Testis (tissue), 3 donors: Measurements from ENCODE around the gene IKZF1. TPM values are rescaled to one million over a fixed set of nuclear protein-coding genes. Genes with fewer than 3 reads are reported as not detected.

ENCODE experiments used
- DNase-seq: peaks from one replicate; pipeline ENCODE4 v3.0.0-alpha.2; 2019
- H3K27ac ChIP-seq, 2 donors: fragments of 200-600 bp; sonication (generic); one replicate each; pipeline ENCODE4 v1.5.1; 2019
- H3K27me3 ChIP-seq: fragments of 200-600 bp; sonication (generic); one replicate; pipeline ENCODE4 v1.5.1; 2019
- H3K36me3 ChIP-seq: fragments of 200-600 bp; sonication (generic); one replicate; pipeline ENCODE4 v1.5.1; 2017; ENCODE audit warnings: low read depth; ENCODE audit errors: missing control alignments
- H3K4me1 ChIP-seq: fragments of 200-600 bp; sonication (generic); one replicate; pipeline ENCODE4 v1.5.1; 2019
- H3K4me3 ChIP-seq, 2 donors: fragments of 200-600 bp; sonication (generic); one replicate each; pipeline ENCODE4 v1.5.1; 2017 to 2019
- H3K9me3 ChIP-seq: fragments of 200-600 bp; sonication (generic); one replicate; pipeline ENCODE4 v1.5.1; 2017
- CTCF ChIP-seq, 3 experiments: fragments of 450-650 bp in 2 of 3; fragments of 200-600 bp in 1 of 3; sonication (generic) in 1 of 3; IDR thresholded peaks; one replicate each; pipeline ENCODE4 v1.5.1; 2016 to 2019; ENCODE audit warnings: antibody characterized with exemption in 3 of 3, mild to moderate bottlenecking in 2 of 3, moderate library complexity in 1 of 3
- POLR2A ChIP-seq: fragments of 450-650 bp; IDR thresholded peaks from one replicate; pipeline ENCODE4 v1.6.1; 2017; ENCODE audit warnings: antibody characterized with exemption, mild to moderate bottlenecking, moderate library complexity
- WGBS, 2 donors: methylation state at CpG; one replicate each; pipeline ENCODE4 v1.1.5; 2018; 5-methylcytosine and 5-hydroxymethylcytosine counted together
- intact Hi-C: fragments of 100-400 bp; cut with DNase I; formaldehyde crosslinking; loops from one replicate; pipeline ENCODE4 v1.15.1; 2023; ENCODE audit warnings: low total_unique reads
- polyA plus RNA-seq: library from polyadenylated mRNA; stranded (reverse); fragments of 350-450 nt; fragmentation: Illumina TruSeq; extraction: RNeasy Lipid Tissue Mini Kit (QIAGEN cat#74804); gene quantifications from one replicate; pipeline ENCODE4 v1.2.3, GENCODE V29; 2014; ENCODE audit warnings: low read depth, low replicate concordance; ENCODE audit not compliant: insufficient read depth
- total RNA-seq, 2 donors: library from RNA; depleted of rRNA; stranded (reverse); fragments of >200 nt; gene quantifications; one replicate each; pipeline ENCODE4 v1.2.3, GENCODE V29; 2016

The IKZF1 gene
- total and polyA plus RNA-seq, 3 donors from 2014 or later = 4.2 to 10.4 (median 9.9) TPM

GRCh38 chr7:50285269-50285668, 19.2 kb upstream of the IKZF1 start:
- Histone ChIP-seq H3K9me3 (no peaks in the 10 kb centered on the region), H3K27ac (no peak overlapping the region), H3K27me3 (no peaks in the 10 kb centered on the region), H3K36me3 (no peaks in the 10 kb centered on the region), H3K4me1 (no peaks in the 10 kb centered on the region), H3K4me3 (no peak overlapping the region)
- TF ChIP-seq CTCF (IDR thresholded peaks at IDR 0.05) (no peak), POLR2A (no peak)
- no peak for DNase-seq
- WGBS, 2 donors = 65 to 67% methylated on average over 4 of the region's 4 CpGs
- intact Hi-C loops = no loop called here

- no peak overlapping the region for H3K4me3 ChIP-seq
- no peaks in the 10 kb centered on the region for H3K36me3 ChIP-seq
- H3K27ac ChIP-seq = no peak overlapping the region
- DNase-seq = no peak
- intact Hi-C loops = no loop called here
- H3K4me1 ChIP-seq = no peaks in the 10 kb centered on the region
- H3K9me3 ChIP-seq = no peaks in the 10 kb centered on the region
- H3K27me3 ChIP-seq = no peaks in the 10 kb centered on the region
- WGBS, 2 donors = 82 to 88% methylated on average over 1 of the region's 1 CpG
- TF ChIP-seq CTCF (IDR thresholded peaks at IDR 0.05) = no peak
- TF ChIP-seq POLR2A = no peak
These were observed 17.4 kb upstream of the IKZF1 start for GRCh38 chr7:50287129-50287528.

- Histone ChIP-seq H3K4me3 (no peak overlapping the region), H3K27me3 (no peaks in the 10 kb centered on the region), H3K27ac (no peak overlapping the region), H3K9me3 (no peaks in the 10 kb centered on the region), H3K36me3 (no peaks in the 10 kb centered on the region), H3K4me1 (no peaks in the 10 kb centered on the region)
- no peak for DNase-seq
- TF ChIP-seq CTCF (IDR thresholded peaks at IDR 0.05) (no peak), POLR2A (no peak)
- intact Hi-C loops = no loop called here
These were observed 12.3 kb upstream of the IKZF1 start for GRCh38 chr7:50292165-50292757.

- TF ChIP-seq POLR2A (no peak), CTCF (IDR thresholded peaks at IDR 0.05) (no peak)
- H3K27ac ChIP-seq = no peak overlapping the region
- no peaks in the 10 kb centered on the region for H3K36me3 ChIP-seq
- no peak for DNase-seq
- intact Hi-C loops = no loop called here
- no peaks in the 10 kb centered on the region for H3K27me3 ChIP-seq
- H3K9me3 ChIP-seq = no peaks in the 10 kb centered on the region
- no peak overlapping the region for H3K4me3 ChIP-seq
- H3K4me1 ChIP-seq = no peaks in the 10 kb centered on the region
These were observed 11.8 kb upstream of the IKZF1 start for GRCh38 chr7:50292763-50293162.

- no peak overlapping the region for H3K27ac ChIP-seq
- no peaks in the 10 kb centered on the region for H3K9me3 ChIP-seq
- DNase-seq = no peak
- no peak for TF ChIP-seq POLR2A
- no peak for TF ChIP-seq CTCF (IDR thresholded peaks at IDR 0.05)
- no peaks in the 10 kb centered on the region for H3K4me1 ChIP-seq
- no peak overlapping the region for H3K4me3 ChIP-seq
- no peaks in the 10 kb centered on the region for H3K27me3 ChIP-seq
- intact Hi-C loops = no loop called here
- H3K36me3 ChIP-seq = no peaks in the 10 kb centered on the region
- WGBS, 2 donors = 92 to 95% methylated on average over 7 of the region's 7 CpGs
These were observed 10.9 kb upstream of the IKZF1 start for GRCh38 chr7:50293509-50294179.
